ENCODE data around the gene ZNF106.

DNA sequence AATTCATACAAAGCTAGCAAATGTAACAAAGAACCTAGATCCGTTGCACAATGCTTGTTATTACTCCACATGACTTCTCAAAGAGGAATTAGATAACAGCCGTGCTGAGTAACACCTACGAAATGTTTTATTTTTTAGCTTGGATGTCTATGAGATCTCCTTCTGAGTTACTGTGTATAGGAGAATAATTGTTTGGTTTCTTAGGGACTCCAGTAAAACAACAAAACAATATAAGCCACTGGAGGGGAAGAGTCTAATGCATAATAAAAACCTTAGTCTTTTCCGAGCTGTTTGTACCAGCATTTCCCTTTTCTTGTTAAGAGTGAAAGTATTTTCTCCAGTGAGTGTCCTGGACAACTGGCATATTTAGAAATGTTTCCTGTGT lies 20.1 kb upstream of the ZNF106 start:
- TF ChIP-seq EZH2phosphoT487 (IDR thresholded peaks at IDR 0.05; ENCODE audit: insufficient read depth, low read depth) (no peak), EZH2 (IDR thresholded peaks at IDR 0.05; ENCODE audit: insufficient read depth, poor library complexity, severe bottlenecking) (no peak)

Data from GM23248 (cell line).